Measurements from ENCODE around the gene GHITM. TPM values are rescaled to one million over a fixed set of nuclear protein-coding genes. Genes with fewer than 3 reads are reported as not detected.

The GHITM gene
- total and polyA plus RNA-seq, 2 of the 13 experiments (the other 11 are each of a cell fraction or from before 2014, with no cell fraction given) = 163 to 212 TPM

GRCh38 chr10:84139126-84140035 lies at the start of gene GHITM (continued):
- TF ChIP-seq ZNF614 (CRISPR knock-in tag; IDR thresholded peaks at IDR 0.05; ENCODE audit: borderline replicate concordance) = peak; percentile 28; the same call in 1 of the 2 replicates
- peak; percentile 76 for TF ChIP-seq WIZ (CRISPR knock-in tag; IDR thresholded peaks at IDR 0.05)
- no peak for TF ChIP-seq PRPF4 (IDR thresholded peaks at IDR 0.05; ENCODE audit: low read depth, low read length, poor library complexity, severe bottlenecking)
- no peak; the same call in 1 of the 2 replicates for TF ChIP-seq LCORL (IDR thresholded peaks at IDR 0.05)
- TF ChIP-seq LCORL (CRISPR knock-in tag; IDR thresholded peaks at IDR 0.05) = 0 out of 2 replicates have a peak, but pooled peaks have one; percentile 19
- no peak for TF ChIP-seq ZNF282 (IDR thresholded peaks at IDR 0.05; ENCODE audit: partially characterized antibody)
- TF ChIP-seq ZNF780A (CRISPR knock-in tag; IDR thresholded peaks at IDR 0.05) = 0 out of 2 replicates have a peak, but pooled peaks have one; percentile 52
- no peak for TF ChIP-seq RFXANK (CRISPR knock-in tag; IDR thresholded peaks at IDR 0.05)
- TF ChIP-seq MLLT10 (CRISPR knock-in tag; IDR thresholded peaks at IDR 0.05) = no peak
- no peak for TF ChIP-seq FOXP1 (IDR thresholded peaks at IDR 0.05)
- TF ChIP-seq FOXP1 (CRISPR knock-in tag; IDR thresholded peaks at IDR 0.05) = 0 out of 2 replicates have a peak, but pooled peaks have one; percentile 25
- no peak for TF ChIP-seq TCF12 (IDR thresholded peaks at IDR 0.05)
- 0 out of 2 replicates have a peak, but pooled peaks have one; percentile 39 for TF ChIP-seq TCF12 (CRISPR knock-in tag; IDR thresholded peaks at IDR 0.05)
- TF ChIP-seq MTF1 (CRISPR knock-in tag; IDR thresholded peaks at IDR 0.05) = no peak; the same call in 1 of the 2 replicates
- TF ChIP-seq GATA4 (IDR thresholded peaks at IDR 0.05; ENCODE audit: borderline replicate concordance, low read depth) = no peak
- TF ChIP-seq, protein P1, sequence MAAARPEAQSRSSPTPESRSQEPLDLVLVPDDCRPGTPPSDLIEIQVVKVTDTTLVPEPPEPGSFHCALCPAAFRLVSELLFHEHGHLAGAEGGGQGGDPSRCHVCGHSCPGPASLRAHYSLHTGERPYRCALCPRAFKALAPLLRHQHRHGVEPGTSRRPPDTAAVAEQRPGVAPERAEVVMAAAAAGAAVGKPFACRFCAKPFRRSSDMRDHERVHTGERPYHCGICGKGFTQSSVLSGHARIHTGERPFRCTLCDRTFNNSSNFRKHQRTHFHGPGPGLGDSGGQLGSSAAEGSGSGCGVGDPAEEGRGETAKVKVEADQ (CRISPR knock-in tag; IDR thresholded peaks at IDR 0.05; ENCODE audit: borderline replicate concordance) = no peak
- peak; percentile 80; the same call in 1 of the 2 replicates for TF ChIP-seq EEA1 (CRISPR knock-in tag; IDR thresholded peaks at IDR 0.05; ENCODE audit: borderline replicate concordance)
- TF ChIP-seq ZSCAN25 (CRISPR knock-in tag; IDR thresholded peaks at IDR 0.05) = peak; percentile 44; the same call in 1 of the 2 replicates
- peak; percentile 34; the same call in 1 of the 2 replicates for TF ChIP-seq ZNF737 (CRISPR knock-in tag; IDR thresholded peaks at IDR 0.05; ENCODE audit: borderline replicate concordance)
- TF ChIP-seq, protein P2, sequence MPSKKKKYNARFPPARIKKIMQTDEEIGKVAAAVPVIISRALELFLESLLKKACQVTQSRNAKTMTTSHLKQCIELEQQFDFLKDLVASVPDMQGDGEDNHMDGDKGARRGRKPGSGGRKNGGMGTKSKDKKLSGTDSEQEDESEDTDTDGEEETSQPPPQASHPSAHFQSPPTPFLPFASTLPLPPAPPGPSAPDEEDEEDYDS (CRISPR knock-in tag; IDR thresholded peaks at IDR 0.05) = peak; percentile 57; the same call in 1 of the 2 replicates
- peak; percentile 97 for TF ChIP-seq CREB1 (IDR thresholded peaks at IDR 0.05)
- peak; percentile 99 for TF ChIP-seq CREB1 (CRISPR knock-in tag; IDR thresholded peaks at IDR 0.05)
- no peak for TF ChIP-seq ZSCAN30 (CRISPR knock-in tag; IDR thresholded peaks at IDR 0.05)
- TF ChIP-seq CENPBD1 (CRISPR knock-in tag; IDR thresholded peaks at IDR 0.05; ENCODE audit: borderline replicate concordance, low read depth) = no peak
- no peak for TF ChIP-seq ZBTB39 (CRISPR knock-in tag; IDR thresholded peaks at IDR 0.05)
- no peak for TF ChIP-seq EZH2 (conservative IDR thresholded peaks at IDR 0.05; ENCODE audit: low read depth, low read length)
- no peak for TF ChIP-seq NR1H2 (CRISPR knock-in tag; IDR thresholded peaks at IDR 0.05; ENCODE audit: borderline replicate concordance, low read depth)
- TF ChIP-seq RELA (CRISPR knock-in tag; IDR thresholded peaks at IDR 0.05) = no peak
- no peak for TF ChIP-seq CENPX (CRISPR knock-in tag; IDR thresholded peaks at IDR 0.05)

Measured in HepG2 (cell line).